MV-4-11 (cell line): ENCODE results near the gene YIF1A.
"Not testable (repeated sequence)": the region's sequence is repeated elsewhere in the genome, so short reads cannot be mapped to it uniquely, and the experiment has no call there.

Source experiments
- DNase-seq: peaks from one replicate; lab custom pipeline; 2025; lab: John Stamatoyannopoulos, UW

The YIF1A gene

GRCh38 chr11:66286699-66287098 lies 2.2 kb downstream of the YIF1A start:
- DNase-seq, result no peak

- DNase-seq, result no peak
These were observed 3.5 kb downstream of the YIF1A start for GRCh38 chr11:66285250-66285947.

DNA sequence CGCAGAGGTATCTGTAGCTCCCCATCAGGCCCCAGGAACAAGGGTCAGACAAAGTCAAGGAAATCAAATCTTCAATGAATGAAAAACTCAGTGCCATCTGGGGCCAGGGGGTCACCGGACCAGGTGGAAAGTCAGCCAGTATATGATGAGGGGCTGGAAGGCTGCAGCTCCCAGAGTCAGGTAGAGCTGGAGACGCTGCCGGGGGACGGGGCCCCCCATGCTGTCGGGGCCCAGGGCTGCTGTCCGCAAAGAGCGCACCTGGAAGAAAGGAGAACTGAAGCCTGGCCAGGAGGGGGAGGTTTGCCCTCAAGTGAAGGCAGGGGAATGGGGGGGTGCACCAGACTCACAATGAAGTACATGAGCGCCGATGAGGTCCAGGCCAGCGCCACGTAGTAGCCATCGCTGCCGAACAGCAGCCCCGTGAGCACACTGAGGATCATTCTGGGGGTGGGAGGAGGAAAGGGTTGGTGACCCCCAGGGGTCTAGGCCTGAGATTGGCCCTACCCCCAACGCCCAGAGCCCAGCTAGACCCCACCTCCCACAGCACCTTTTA lies 4.3 kb downstream of the YIF1A start:
- no peak for DNase-seq

- no peak for DNase-seq
These were observed 5.4 kb downstream of the YIF1A start for GRCh38 chr11:66283461-66284105.

DNA sequence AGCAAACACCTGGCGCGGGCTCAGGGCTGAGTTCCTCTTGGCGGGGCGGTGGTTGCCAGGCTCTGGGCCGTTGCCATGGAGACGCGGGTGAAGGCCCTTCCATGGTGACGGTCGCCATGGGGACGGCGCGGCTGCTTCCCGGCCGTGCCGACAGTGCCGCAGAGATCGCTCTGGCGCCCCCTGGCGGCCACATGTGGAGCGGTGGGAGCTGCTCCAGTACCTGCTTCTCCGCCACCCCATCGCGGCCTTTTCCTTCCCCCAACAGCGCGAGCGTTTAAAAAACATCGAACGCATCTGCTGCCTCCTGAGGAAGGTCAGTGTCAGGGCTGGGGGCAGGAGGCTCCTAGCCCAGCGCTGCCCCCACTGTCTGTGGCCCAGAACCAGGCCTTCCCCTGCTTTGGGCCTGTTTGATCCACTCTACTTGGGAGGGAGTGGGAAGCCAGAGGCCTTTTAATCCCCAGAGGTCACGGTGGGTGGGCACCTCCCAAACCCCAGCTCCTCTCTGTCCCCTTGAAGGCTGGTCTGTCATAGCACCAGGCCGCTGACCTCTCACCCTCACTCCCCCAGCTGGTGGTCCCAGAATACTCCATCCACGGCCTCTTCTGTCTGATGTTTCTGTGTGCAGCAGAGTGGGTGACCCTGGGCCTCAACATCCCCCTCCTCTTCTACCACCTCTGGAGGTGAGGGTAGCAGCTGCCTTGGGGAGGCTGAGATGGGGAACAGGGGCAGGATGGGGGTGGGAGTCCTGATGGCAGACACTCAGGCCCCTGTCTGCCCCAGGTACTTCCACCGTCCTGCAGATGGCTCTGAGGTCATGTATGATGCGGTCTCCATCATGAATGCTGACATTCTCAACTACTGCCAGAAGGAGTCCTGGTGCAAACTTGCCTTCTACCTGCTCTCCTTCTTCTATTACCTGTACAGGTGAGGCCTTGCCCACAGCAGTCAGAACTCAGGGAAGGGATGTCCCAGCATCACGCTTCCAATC lies 6.2 kb downstream of the YIF1A start:
- peak; percentile 98 for DNase-seq

DNA sequence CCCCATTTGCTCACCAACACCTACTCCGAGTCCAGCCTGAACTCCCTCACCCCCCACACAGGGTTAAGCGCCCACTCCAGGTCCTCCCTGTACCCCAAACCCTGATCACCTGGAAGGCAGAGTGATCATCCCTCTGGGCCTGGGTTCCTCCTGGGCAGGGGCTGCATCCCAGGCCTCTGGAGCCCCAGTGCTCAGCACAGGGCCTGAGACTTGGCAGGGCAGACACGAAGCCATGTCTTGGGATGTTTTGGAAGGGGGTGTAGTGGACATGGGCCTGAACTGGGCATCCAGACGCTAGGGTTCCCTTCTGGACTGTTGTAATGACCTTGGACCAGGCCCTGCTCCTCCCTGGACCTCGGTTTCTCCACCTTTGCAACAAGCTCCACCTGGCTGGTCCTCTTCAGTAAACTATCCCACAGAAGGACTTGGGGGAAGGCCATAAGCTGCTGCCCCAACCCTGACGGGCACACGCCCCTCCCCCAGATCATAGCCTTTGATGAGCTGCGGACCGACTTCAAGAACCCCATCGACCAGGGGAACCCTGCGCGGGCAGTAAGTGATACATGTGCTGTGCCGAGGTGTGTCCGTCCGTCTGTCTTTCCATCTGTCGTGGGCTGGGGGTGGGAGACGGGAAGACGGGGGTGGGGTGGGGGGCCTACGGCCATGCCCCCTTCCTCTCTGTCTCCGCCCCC lies 7.0 kb downstream of the YIF1A start:
- no peak for DNase-seq

DNA sequence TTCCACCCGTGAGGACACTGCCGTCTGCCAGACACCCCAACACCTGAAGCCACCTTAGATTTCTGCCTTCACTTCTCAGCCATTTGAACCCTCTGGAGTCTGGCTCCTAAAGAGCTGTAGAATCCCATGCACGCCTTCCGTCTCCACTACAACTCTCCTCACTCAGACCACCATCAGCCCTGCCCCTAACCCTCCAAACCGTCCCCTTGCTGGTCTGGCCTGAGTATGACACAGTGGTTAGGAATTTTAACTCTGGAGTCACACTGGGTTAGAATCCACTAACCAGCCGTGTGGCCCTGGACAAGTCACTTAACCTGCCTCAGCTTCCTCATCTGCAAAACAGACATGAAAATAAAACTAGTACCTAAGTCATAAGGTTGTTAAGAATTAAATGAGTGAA lies 7.9 kb downstream of the YIF1A start:
- DNase-seq, result no peak

DNA sequence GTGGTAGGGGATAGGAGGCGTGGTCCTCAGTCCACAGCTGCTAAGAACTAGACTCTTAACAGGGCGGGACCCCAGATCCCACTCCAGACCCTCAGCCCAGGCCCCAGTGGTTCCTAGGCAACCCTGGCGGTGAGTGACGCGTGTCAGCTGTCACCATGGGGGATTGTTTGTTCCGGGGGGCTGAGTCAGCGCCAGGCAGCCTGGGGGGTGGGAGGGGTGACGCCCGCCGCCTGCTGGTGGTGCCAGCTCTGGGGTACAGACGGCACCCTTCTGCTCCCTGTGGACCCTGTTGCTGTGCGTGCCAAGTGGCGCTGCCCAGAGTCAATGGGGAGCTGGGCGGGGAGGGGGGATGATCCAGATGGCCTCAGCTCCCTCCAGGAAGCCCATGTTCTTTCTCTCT lies 8.5 kb downstream of the YIF1A start:
- DNase-seq, result no peak

DNA sequence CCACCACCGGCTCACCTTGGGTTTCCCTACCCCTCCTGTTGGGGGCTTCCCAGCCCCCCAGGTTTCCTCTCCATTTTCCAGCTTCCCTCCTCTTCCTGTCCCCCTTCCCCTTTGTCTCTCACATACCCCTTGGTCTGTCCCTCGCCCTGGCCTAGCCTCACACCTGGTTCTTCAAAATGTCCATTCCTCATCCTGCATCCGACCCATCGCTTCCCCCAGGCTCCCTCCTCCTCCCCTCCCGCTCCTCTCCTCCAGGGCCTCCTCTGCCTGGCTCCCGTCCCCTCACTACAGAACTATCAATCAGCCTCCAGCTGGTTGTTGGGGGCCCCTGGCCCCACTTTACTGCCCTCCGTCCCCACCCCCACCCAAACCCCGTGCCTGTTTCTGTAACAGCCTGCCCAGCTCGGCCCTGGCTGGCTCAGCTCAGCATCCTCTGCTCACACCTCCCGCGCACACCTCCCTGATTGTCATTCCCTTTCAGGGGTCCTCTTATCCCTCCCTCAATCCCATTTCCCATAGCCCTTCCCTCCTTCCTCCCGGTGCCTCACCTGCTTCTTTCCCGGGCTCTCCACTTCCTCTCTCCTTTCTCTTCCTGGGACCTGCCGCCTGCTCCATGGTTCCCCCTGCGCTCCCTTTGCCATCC lies 9.7 kb downstream of the YIF1A start:
- no peak for DNase-seq

DNA sequence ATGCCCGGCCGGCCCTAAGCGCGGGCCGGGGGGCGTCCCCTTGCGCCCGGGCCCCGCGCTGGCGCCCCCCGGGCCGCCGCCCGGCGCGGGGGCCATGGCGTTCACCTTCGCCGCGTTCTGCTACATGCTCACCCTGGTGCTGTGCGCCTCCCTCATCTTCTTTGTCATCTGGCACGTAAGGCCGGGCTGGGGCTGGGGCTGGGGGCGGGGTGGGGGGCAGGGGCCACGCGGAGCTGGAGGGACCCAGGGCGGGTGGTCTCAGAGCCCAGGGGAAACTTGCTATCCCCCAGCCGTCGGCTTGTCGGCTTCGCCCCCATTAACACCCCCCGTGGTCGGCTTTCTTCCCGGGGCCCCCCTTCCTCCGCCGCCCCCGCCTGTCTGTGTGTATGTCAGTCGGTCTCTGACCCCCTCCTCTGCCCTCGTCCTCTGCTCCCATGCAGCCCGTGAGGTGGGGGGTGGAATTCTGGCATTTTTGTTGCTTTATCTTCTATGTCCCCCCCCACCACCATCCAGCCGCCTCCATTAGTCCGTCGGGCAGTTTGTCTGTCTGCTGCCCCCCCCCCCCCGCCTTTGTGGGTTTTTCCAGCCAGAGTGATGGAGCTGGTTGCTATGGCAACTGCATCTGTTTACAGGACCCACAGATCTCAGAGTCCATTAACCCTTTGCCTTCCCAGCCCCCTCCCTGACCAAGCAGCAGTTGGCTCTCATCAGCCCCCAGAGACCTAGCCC lies 10.4 kb downstream of the YIF1A start:
- DNase-seq, result no peak

- DNase-seq, result peak; percentile 16
These were observed 11.2 kb downstream of the YIF1A start, which contains the start of gene CNIH2 for GRCh38 chr11:66277471-66278362. TSS of gene CNIH2 (plus strand) at chr11:66278175. CDS start at chr11:66278457, 282 bp downstream.

DNA sequence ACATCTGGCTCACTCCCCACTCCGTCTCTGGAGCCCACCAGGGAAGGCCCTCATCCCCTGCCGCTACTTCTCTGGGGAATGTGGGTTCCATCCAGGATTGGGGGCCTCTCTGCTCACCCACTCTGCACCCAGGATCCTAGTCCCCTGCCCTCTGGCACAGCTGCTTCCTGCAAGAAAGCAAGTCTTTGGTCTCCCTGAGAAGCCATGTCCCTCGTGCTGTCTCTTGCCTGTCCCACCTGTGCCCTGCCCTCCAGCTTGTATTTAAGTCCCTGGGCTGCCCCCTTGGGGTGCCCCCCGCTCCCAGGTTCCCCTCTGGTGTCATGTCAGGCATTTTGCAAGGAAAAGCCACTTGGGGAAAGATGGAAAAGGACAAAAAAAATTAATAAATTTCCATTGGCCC lies 11.9 kb downstream of the YIF1A start:
- not testable (repeated sequence) for DNase-seq

- DNase-seq, result not testable (repeated sequence)
These were observed 12.3 kb downstream of the YIF1A start for GRCh38 chr11:66276619-66277018.

DNA sequence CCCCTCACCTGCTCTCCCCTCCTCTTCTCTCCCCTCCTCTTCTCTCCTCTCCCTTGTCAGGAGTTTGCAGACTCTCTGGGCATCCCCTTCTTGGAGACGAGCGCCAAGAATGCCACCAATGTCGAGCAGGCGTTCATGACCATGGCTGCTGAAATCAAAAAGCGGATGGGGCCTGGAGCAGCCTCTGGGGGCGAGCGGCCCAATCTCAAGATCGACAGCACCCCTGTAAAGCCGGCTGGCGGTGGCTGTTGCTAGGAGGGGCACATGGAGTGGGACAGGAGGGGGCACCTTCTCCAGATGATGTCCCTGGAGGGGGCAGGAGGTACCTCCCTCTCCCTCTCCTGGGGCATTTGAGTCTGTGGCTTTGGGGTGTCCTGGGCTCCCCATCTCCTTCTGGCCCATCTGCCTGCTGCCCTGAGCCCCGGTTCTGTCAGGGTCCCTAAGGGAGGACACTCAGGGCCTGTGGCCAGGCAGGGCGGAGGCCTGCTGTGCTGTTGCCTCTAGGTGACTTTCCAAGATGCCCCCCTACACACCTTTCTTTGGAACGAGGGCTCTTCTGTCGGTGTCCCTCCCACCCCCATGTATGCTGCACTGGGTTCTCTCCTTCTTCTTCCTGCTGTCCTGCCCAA lies 12.8 kb downstream of the YIF1A start:
- DNase-seq, result no peak

GRCh38 chr11:66275396-66275795 lies 13.5 kb downstream of the YIF1A start:
- DNase-seq, result no peak

DNA sequence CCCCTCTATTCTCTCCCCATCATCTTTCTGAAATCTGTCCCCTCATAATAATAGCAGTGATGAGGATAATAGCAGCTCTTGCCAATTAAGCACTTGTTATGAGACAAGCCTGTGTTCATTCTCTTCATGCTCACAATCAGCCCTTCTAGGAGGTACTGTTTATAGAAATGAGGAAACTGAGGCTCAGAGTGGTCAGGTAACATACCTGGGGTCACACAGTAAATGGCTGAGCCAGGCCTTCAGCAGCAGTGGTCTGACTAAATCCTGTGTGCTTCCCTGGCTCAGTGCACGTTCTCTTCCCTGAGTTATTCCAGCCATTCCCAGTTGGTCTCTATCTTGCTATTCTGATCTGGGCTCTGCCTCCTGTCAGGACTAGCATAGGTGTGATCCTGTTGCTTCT lies 14.7 kb downstream of the YIF1A start:
- no peak for DNase-seq

DNA sequence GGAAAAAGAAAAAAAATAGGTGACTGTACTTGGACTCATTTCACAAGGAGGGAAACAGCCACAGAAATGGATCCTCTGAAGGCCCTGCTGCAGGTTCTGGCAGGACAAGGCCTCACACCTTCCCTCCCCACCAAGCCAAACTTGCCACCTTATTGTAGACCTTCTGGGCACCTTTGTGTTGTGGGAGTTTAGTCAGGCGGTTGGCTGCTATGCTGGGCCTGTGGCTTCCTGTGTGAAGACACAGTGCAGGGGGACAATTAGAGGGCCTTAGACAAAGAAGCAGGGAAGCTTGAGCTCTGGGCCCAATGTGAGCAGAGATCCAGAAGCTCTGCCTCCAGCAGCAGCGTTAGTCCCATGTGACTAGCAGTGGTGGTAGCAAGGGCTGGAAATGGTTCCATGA lies 16.3 kb downstream of the YIF1A start:
- DNase-seq, result no peak

- no peak for DNase-seq
These were observed 17.1 kb downstream of the YIF1A start for GRCh38 chr11:66271816-66272215.
